HUES6 (cell line): ENCODE measurements around the gene DENND2A.
"Not testable (repeated sequence)": the region's sequence is repeated elsewhere in the genome, so short reads cannot be mapped to it uniquely, and the experiment has no call there.

ENCODE experiments used
- H3K27ac ChIP-seq: 2 replicates; pipeline ENCODE4 v1.7.0; 2013; ENCODE audit warnings: low read depth, mild to moderate bottlenecking, low read length, inconsistent platforms
- H3K27me3 ChIP-seq: 2 replicates; pipeline ENCODE4 v1.6.1; 2013; ENCODE audit warnings: low read length; ENCODE audit not compliant: control insufficient read depth, insufficient read depth
- H3K36me3 ChIP-seq: 2 replicates; pipeline ENCODE4 v1.6.1; 2013; ENCODE audit warnings: low read length; ENCODE audit not compliant: control insufficient read depth, insufficient read depth
- H3K4me1 ChIP-seq: 2 replicates; pipeline ENCODE4 v1.6.1; 2013; ENCODE audit warnings: low read length; ENCODE audit not compliant: control insufficient read depth, insufficient read depth
- H3K4me3 ChIP-seq: 2 replicates; pipeline ENCODE4 v1.5.1; 2013; ENCODE audit warnings: low read depth, low read length
- H3K9ac ChIP-seq: one replicate; pipeline ENCODE4 v1.6.1; 2013; ENCODE audit warnings: mild to moderate bottlenecking, low read length
- H3K9me3 ChIP-seq: 2 replicates; pipeline ENCODE4 v1.6.1; 2013; ENCODE audit warnings: low read depth, low read length; ENCODE audit not compliant: control insufficient read depth, insufficient read depth

DENND2A gene

GRCh38 chr7:140521421-140521820 is 119.2 kb downstream of the DENND2A start:
- H3K9me3 ChIP-seq: no peaks in the 10 kb centered on the region
- H3K27ac ChIP-seq: no peak overlapping the region
- no peak overlapping the region for H3K4me3 ChIP-seq
- peaks cover 5% of the 10 kb centered on the region; the same call in 1 of the 2 replicates for H3K36me3 ChIP-seq
- no peak overlapping the region for H3K9ac ChIP-seq
- H3K27me3 ChIP-seq: no peaks in the 10 kb centered on the region
- peaks cover 16% of the 10 kb centered on the region; the same call in 1 of the 2 replicates for H3K4me1 ChIP-seq

- peaks cover 15% of the 10 kb centered on the region; the same call in 1 of the 2 replicates for H3K4me1 ChIP-seq
- H3K36me3 ChIP-seq: peaks cover 5% of the 10 kb centered on the region; the same call in 1 of the 2 replicates
- no peak overlapping the region; the same call in 1 of the 2 replicates for H3K27ac ChIP-seq
- H3K9ac ChIP-seq: peak overlapping the region; percentile 34
- no peaks in the 10 kb centered on the region for H3K9me3 ChIP-seq
- H3K4me3 ChIP-seq: no peak overlapping the region
- no peaks in the 10 kb centered on the region for H3K27me3 ChIP-seq
Observed at GRCh38 chr7:140519007-140519399, 121.6 kb downstream of the DENND2A start.

- peak overlapping the region; percentile 34 for H3K9ac ChIP-seq
Observed at GRCh38 chr7:140518370-140519006, 122.1 kb downstream of the DENND2A start.

GRCh38 chr7:140517546-140518369 is 122.9 kb downstream of the DENND2A start:
- no peak overlapping the region for H3K9ac ChIP-seq
- no peak overlapping the region for H3K4me3 ChIP-seq
- H3K27me3 ChIP-seq: no peaks in the 10 kb centered on the region
- peaks cover 15% of the 10 kb centered on the region; the same call in 1 of the 2 replicates for H3K4me1 ChIP-seq
- H3K9me3 ChIP-seq: no peaks in the 10 kb centered on the region
- peaks cover 5% of the 10 kb centered on the region; the same call in 1 of the 2 replicates for H3K36me3 ChIP-seq
- no peak overlapping the region for H3K27ac ChIP-seq

More at GRCh38 chr7:140518370-140519006, 122.1 kb downstream of the DENND2A start:
- Histone ChIP-seq H3K27ac (no peak overlapping the region; the same call in 1 of the 2 replicates), H3K36me3 (peaks cover 5% of the 10 kb centered on the region; the same call in 1 of the 2 replicates), H3K27me3 (no peaks in the 10 kb centered on the region), H3K9me3 (no peaks in the 10 kb centered on the region), H3K4me3 (no peak overlapping the region), H3K4me1 (peaks cover 15% of the 10 kb centered on the region; the same call in 1 of the 2 replicates)

GRCh38 chr7:140512317-140513000 is 128.2 kb downstream of the DENND2A start:
- no peak overlapping the region for H3K27ac ChIP-seq
- H3K27me3 ChIP-seq: no peaks in the 10 kb centered on the region
- H3K4me1 ChIP-seq: peaks cover 6% of the 10 kb centered on the region; the same call in 1 of the 2 replicates
- H3K9ac ChIP-seq: no peak overlapping the region
- no peaks in the 10 kb centered on the region for H3K36me3 ChIP-seq
- H3K4me3 ChIP-seq: no peak overlapping the region
- H3K9me3 ChIP-seq: no peaks in the 10 kb centered on the region

- no peak overlapping the region for H3K9ac ChIP-seq
- no peaks in the 10 kb centered on the region for H3K27me3 ChIP-seq
- H3K9me3 ChIP-seq: no peaks in the 10 kb centered on the region
- no peaks in the 10 kb centered on the region for H3K36me3 ChIP-seq
- H3K4me1 ChIP-seq: peaks cover 11% of the 10 kb centered on the region
- no peak overlapping the region for H3K4me3 ChIP-seq
- no peak overlapping the region for H3K27ac ChIP-seq
Observed at GRCh38 chr7:140509789-140510188, 130.8 kb downstream of the DENND2A start.

GRCh38 chr7:140507556-140507955 is 133.1 kb downstream of the DENND2A start:
- not testable (repeated sequence) for H3K4me3 ChIP-seq, H3K27me3 ChIP-seq, H3K9me3 ChIP-seq, H3K36me3 ChIP-seq, H3K27ac ChIP-seq, H3K4me1 ChIP-seq, H3K9ac ChIP-seq

- H3K27me3 ChIP-seq: no peaks in the 10 kb centered on the region
- peaks cover 6% of the 10 kb centered on the region for H3K4me1 ChIP-seq
- no peaks in the 10 kb centered on the region for H3K9me3 ChIP-seq
- no peaks in the 10 kb centered on the region for H3K36me3 ChIP-seq
- H3K27ac ChIP-seq: no peak overlapping the region; the same call in 1 of the 2 replicates
- 0 out of 2 replicates have a peak overlapping the region, but pooled peaks have one; percentile 16 for H3K4me3 ChIP-seq
- H3K9ac ChIP-seq: peak overlapping the region; percentile 45
Observed at GRCh38 chr7:140506788-140507464, 133.7 kb downstream of the DENND2A start.

GRCh38 chr7:140501966-140502365 is 138.6 kb downstream of the DENND2A start:
- H3K4me1 ChIP-seq: peaks cover 2% of the 10 kb centered on the region
- no peaks in the 10 kb centered on the region for H3K36me3 ChIP-seq
- no peaks in the 10 kb centered on the region for H3K27me3 ChIP-seq
- no peak overlapping the region for H3K9ac ChIP-seq
- H3K4me3 ChIP-seq: no peak overlapping the region
- H3K9me3 ChIP-seq: no peaks in the 10 kb centered on the region
- no peak overlapping the region for H3K27ac ChIP-seq

- H3K9ac ChIP-seq, H3K27me3 ChIP-seq, H3K4me1 ChIP-seq, H3K4me3 ChIP-seq, H3K9me3 ChIP-seq, H3K36me3 ChIP-seq, H3K27ac ChIP-seq: not testable (repeated sequence)
Observed at GRCh38 chr7:140497807-140498206, 142.8 kb downstream of the DENND2A start.
